Kidney (tissue), 14 donors: ENCODE results near the gene MYOZ1. TPM values are rescaled to one million over a fixed set of nuclear protein-coding genes. Genes with fewer than 3 reads are reported as not detected.

Experiments
- DNase-seq, 5 donors: peaks; one replicate each; pipeline ENCODE4 v3.0.0-alpha.2; 2013 to 2020
- FAIRE-seq: peaks from 2 replicates; lab custom pipeline; 2012; peaks lifted over from hg19 to GRCh38; lab: Jason Lieb, UNC
- H3K27ac ChIP-seq, 2 donors: one replicate each; pipeline ENCODE4 v1.7.0; 2013; ENCODE audit warnings: low read depth in 2 of 2, low read length in 2 of 2, inconsistent platforms in 1 of 2
- H3K27me3 ChIP-seq: one replicate; pipeline ENCODE4 v1.7.1; 2013; ENCODE audit warnings: low read length, inconsistent platforms; ENCODE audit not compliant: control insufficient read depth, insufficient read depth
- H3K36me3 ChIP-seq, 3 donors: one replicate each; pipeline versions ENCODE4 v1.7.0 to v1.7.1; 2013; ENCODE audit warnings: low read length in 3 of 3, control low read depth in 1 of 3, inconsistent platforms in 1 of 3; ENCODE audit not compliant: insufficient read depth in 3 of 3, control insufficient read depth in 2 of 3
- H3K4me1 ChIP-seq, 3 donors: one replicate each; pipeline versions ENCODE4 v1.7.0 to v1.7.1; 2013; ENCODE audit warnings: low read length in 3 of 3, inconsistent platforms in 1 of 3, low read depth in 1 of 3; ENCODE audit not compliant: control insufficient read depth in 2 of 3, insufficient read depth in 2 of 3
- H3K4me3 ChIP-seq, 3 donors: one replicate each; pipeline versions ENCODE4 v1.7.0 to v1.8.1; 2013; ENCODE audit warnings: low read length in 3 of 3, control low read depth in 1 of 3, inconsistent platforms in 1 of 3
- H3K9ac ChIP-seq, 3 donors: one replicate each; pipeline versions ENCODE4 v1.7.0 to v1.7.1; 2013; ENCODE audit warnings: low read length in 3 of 3, control low read depth in 1 of 3, inconsistent platforms in 1 of 3
- H3K9me3 ChIP-seq, 3 donors: one replicate each; pipeline versions ENCODE4 v1.7.0 to v1.7.1; 2013; ENCODE audit warnings: low read length in 3 of 3, control low read depth in 1 of 3, inconsistent platforms in 1 of 3; ENCODE audit not compliant: control insufficient read depth in 2 of 3, insufficient read depth in 1 of 3
- CTCF ChIP-seq: IDR thresholded peaks from 3 replicates; pipeline ENCODE4 v1.5.1; 2012; ENCODE audit warnings: mild to moderate bottlenecking, moderate library complexity, borderline replicate concordance; ENCODE audit not compliant: insufficient read depth; ENCODE audit errors: extremely low read depth
- intact Hi-C: fragments of 100-400 bp; cut with DNase I; formaldehyde crosslinking; loops from one replicate; pipeline ENCODE4 v1.11.1; 2022
- polyA plus RNA-seq: library from polyadenylated mRNA; stranded (reverse); fragments of 350-450 nt; fragmentation: Illumina TruSeq; extraction: RNeasy Lipid Tissue Mini Kit (QIAGEN cat#74804); gene quantifications from one replicate; pipeline ENCODE4 v1.2.3, GENCODE V29; 2014; ENCODE audit warnings: low read depth, low replicate concordance; ENCODE audit not compliant: insufficient read depth
- total RNA-seq: library from RNA; stranded (reverse); fragmentation: NEBNext Ultra II Directional; extraction: Animal tissue kit (Norgen Biotek cat#: 25700); gene quantifications from one replicate; pipeline ENCODE4 v1.2.1, GENCODE V29; 2021
- donor health status: control.
- donor health status: control.
- donor health status: control.
- donor health status: control.
- donor health status: control.
- donor health status: DM: yes; HTN: yes; CAD: no.
- donor health status: Normal renal cell carcinoma (clear cell type).

MYOZ1 gene
- total and polyA plus RNA-seq, 2 donors from 2014 or later, result 3.5 to 9.2 TPM

- H3K4me3 ChIP-seq, result no peak overlapping the region
- no peak overlapping the region for H3K9ac ChIP-seq
- H3K9me3 ChIP-seq, result no peaks in the 10 kb centered on the region
- TF ChIP-seq CTCF, result no peak
- H3K27me3 ChIP-seq, result no peaks in the 10 kb centered on the region
- no peak overlapping the region for H3K27ac ChIP-seq
- intact Hi-C loops, result no loop called here
- H3K36me3 ChIP-seq, result no peaks in the 10 kb centered on the region
- no peaks in the 10 kb centered on the region for H3K4me1 ChIP-seq
- no peak for FAIRE-seq
- no peak for DNase-seq
These were observed 12.1 kb downstream of the MYOZ1 start for GRCh38 chr10:73629165-73629564.

GRCh38 chr10:73628405-73628804 lies 12.9 kb downstream of the MYOZ1 start:
- Histone ChIP-seq H3K27me3 (no peaks in the 10 kb centered on the region), H3K4me1 (no peaks in the 10 kb centered on the region), H3K36me3 (no peaks in the 10 kb centered on the region), H3K27ac (no peak overlapping the region), H3K9ac (no peak overlapping the region), H3K4me3 (no peak overlapping the region), H3K9me3 (no peaks in the 10 kb centered on the region)
- no peak for FAIRE-seq
- DNase-seq, result no peak
- intact Hi-C loops, result no loop called here
- TF ChIP-seq CTCF, result no peak

GRCh38 chr10:73627300-73627699 lies 14.0 kb downstream of the MYOZ1 start:
- no peak for FAIRE-seq
- no peak for TF ChIP-seq CTCF
- intact Hi-C loops, result no loop called here
- Histone ChIP-seq H3K9ac (no peak overlapping the region), H3K9me3 (no peaks in the 10 kb centered on the region), H3K27me3 (no peaks in the 10 kb centered on the region), H3K27ac (no peak overlapping the region), H3K36me3 (no peaks in the 10 kb centered on the region), H3K4me3 (no peak overlapping the region), H3K4me1 (no peaks in the 10 kb centered on the region)
- DNase-seq, result no peak
